Activated CD8-positive, alpha-beta memory T cell treated with anti-CD3 and anti-CD28 coated beads for 36 hours (primary cell): ENCODE data around the gene TRIM24. TPM values are rescaled to one million over a fixed set of nuclear protein-coding genes. Genes with fewer than 3 reads are reported as not detected.

ENCODE experiments used
- CTCF ChIA-PET: fragments of 350-600 bp; sonication (Branson Sonifier 250); formaldehyde crosslinking; loops from one replicate; lab custom pipeline; 2021; ENCODE audit warnings: antibody characterized with exemption; lab: Charles Lee
- POLR2A ChIA-PET: fragments of 350-600 bp; sonication (Branson Sonifier 250); formaldehyde crosslinking; loops from one replicate; lab custom pipeline; 2021; ENCODE audit warnings: antibody characterized with exemption; lab: Charles Lee
- total RNA-seq, 2 experiments: library from RNA; stranded (reverse); gene quantifications; one replicate each; pipeline ENCODE4 v1.2.3, GENCODE V29; 2021

The TRIM24 gene
- total RNA-seq, 2 experiments from 2014 or later, result 15.6 to 16.0 TPM

DNA sequence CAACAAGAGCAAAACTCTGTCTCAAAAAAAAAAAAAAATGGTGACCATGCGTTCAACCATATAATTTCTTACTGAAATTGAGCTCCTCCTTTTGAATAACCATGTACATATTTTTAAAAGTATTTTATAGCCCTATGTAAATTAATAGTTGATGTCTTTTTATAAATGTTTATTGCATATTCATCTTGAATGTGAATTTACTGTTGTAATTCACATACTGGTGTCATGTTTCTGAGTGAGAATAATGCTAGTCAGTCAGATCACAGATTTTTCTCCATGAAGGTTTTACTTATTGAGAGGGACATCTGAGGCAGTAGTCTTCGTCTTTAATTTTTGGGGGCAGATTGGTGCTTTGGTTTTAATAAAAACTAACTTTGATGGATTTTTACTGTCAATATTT is 128.9 kb downstream of the TRIM24 start:
- ChIA-PET POLR2A (no interaction called here), CTCF (no interaction called here)

- ChIA-PET POLR2A (no interaction called here), CTCF (no interaction called here)
Measured at GRCh38 chr7:138590154-138590553, 130.1 kb downstream of the TRIM24 start.

DNA sequence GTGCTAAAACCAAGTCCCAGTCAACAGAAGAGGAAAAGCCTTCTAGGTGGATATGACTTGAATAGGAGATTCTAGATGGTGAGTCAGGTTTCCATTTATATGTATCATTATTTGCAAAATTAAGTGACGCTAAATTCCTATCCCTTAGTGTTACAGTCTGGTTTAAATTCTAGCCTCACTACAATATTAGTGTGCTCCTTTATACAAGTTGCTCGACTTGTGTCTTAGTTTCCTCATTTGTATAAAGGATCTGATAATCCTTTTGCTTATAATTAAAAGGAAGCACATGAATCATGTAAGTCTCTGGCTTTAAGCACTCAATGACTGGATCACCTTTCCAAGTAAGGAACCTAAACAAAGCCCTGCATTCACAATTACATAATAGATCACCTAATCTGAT is 135.4 kb downstream of the TRIM24 start:
- POLR2A ChIA-PET, result no interaction called here
- CTCF ChIA-PET, result no interaction called here

- ChIA-PET CTCF (no interaction called here), POLR2A (no interaction called here)
Measured at GRCh38 chr7:138602451-138602850, 142.4 kb downstream of the TRIM24 start.

DNA sequence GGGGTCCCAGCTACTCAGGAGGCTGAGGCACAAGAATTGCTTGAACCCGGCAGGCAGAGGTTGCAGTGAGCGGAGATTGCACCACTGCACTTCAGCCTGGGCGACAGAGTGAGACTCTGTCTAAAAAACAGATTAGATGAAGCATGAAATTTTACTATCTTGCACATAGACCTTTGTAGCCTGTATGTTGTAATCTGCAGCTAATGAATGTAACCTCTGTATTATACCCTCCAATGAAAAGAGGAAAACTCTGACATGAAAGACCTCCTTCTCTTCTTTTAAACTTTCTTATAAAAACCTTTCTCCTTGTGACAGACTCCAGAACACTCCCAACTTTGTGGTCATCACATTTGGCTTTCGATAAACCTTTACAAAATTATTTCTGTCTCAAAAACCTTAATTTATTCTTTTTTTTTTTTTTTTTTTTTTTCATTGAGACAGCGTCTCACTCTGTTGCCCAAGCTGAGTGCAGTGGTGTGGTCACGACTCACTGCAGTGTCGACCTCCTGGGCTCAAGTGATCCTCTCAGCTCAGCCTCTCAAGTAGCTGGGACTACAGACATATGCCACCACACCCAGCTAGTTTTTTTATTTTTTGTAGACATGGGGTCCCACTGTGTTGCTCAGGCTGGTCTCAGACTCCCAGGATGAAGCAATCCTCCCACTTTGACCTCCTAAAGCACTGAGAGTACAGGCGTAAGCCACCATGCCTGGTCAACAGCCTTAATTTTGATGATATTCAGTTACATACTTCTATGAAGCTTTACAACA is 143.7 kb downstream of the TRIM24 start:
- ChIA-PET CTCF (no interaction called here), POLR2A (no interaction called here)

DNA sequence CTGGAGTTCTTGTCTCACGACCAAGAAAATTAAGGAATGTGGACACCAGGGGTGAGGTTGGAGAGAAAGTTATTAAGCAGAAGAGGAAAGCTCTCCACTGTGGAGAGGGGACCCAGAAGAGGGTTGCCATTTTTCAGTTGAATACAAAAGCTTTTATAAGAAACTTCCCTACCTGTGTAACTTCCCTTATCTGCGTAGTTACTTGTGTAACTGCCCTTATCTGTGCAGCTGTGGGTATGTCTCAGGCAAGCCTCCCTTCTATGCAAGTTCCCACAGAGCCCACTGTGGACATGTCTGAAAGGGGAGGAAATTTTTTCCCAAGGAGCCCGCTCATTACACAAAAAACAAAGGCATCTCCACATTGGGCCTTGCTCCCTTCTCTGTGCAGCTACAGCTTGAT is 146.2 kb downstream of the TRIM24 start:
- CTCF ChIA-PET, result no interaction called here
- POLR2A ChIA-PET, result no interaction called here

GRCh38 chr7:138607216-138608126 is 147.4 kb downstream of the TRIM24 start:
- POLR2A ChIA-PET, result no interaction called here
- CTCF ChIA-PET, result interaction anchor here (0.6 to 1.7 kb wide), 2 partner anchors 18 to 103 kb away, joined by 4 read pairs; no protein-coding TSS in a partner anchor

DNA sequence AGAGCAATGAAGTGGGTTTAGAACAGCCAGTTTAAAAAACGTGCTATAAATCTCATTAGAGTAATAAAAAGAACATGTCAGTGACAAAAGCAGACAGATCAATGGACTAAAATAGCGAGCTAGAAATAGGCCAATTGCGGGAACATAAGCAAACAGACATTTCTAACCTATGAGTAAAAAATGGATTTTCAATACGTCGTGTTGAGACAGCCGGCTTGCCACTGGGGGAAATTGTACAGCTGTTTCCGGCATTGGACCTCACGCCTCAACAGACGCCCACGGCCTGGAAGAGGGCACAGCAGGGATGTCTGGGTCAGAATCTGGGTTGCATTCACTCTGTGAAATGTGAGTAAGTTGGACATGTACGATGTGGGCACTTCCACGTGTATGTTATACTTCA is 148.2 kb downstream of the TRIM24 start:
- CTCF ChIA-PET, result interaction anchor here (0.6 to 1.7 kb wide), 2 partner anchors 17 to 104 kb away, joined by 4 read pairs; no protein-coding TSS in a partner anchor
- POLR2A ChIA-PET, result no interaction called here

- POLR2A ChIA-PET, result no interaction called here
- CTCF ChIA-PET, result no interaction called here
Measured at GRCh38 chr7:138610671-138611170, 150.7 kb downstream of the TRIM24 start.

GRCh38 chr7:138613630-138614029 is 153.6 kb downstream of the TRIM24 start:
- POLR2A ChIA-PET, result no interaction called here
- CTCF ChIA-PET, result no interaction called here

DNA sequence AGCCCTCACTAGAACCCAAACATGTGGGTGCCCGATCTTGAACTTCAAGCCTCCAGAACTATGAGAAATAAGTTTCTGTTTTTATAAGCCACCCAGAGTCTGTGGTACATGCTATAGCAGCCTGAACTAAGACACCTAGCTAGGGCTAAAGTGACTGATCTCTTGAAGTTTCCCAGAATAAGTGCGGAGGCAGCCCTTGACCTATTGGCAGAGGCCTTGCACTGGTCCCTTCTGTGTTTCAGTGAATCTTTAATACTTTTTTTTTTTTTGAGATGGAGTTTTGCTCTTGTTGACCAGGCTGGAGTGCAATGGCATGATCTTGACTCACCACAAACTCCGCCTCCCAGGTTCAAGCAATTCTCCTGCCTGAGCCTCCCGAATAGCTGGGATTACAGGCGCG is 156.0 kb downstream of the TRIM24 start:
- POLR2A ChIA-PET, result no interaction called here
- CTCF ChIA-PET, result no interaction called here

- CTCF ChIA-PET, result no interaction called here
- POLR2A ChIA-PET, result no interaction called here
Measured at GRCh38 chr7:138618506-138618905, 158.4 kb downstream of the TRIM24 start.

GRCh38 chr7:138618933-138619332 is 158.9 kb downstream of the TRIM24 start:
- ChIA-PET CTCF (no interaction called here), POLR2A (no interaction called here)

DNA sequence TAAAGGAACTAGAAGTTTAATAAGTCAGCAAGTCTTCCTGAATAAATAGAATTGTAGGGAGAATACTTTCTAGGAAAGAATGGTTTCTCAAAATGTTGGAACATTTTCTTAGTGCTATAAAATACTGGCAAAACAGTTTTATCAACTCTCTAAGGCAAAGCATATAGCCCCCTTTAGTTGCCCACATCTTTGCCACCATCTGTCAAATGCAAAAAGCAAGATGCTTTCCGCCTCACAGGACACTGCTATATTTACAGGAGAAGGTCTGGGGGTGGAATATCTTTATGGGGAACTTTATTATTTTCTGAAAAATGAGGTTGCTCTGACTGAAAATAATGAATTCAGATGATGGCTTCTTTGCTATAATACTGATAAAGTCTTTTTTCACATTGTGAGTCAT is 162.8 kb downstream of the TRIM24 start:
- CTCF ChIA-PET, result no interaction called here

GRCh38 chr7:138625084-138625848 is 165.2 kb downstream of the TRIM24 start:
- POLR2A ChIA-PET, result interaction anchor here (0.5 kb wide), 1 partner anchor 453 kb away, joined by 3 read pairs; no protein-coding TSS in a partner anchor

More for the DNA sequence above, 162.8 kb downstream of the TRIM24 start:
- POLR2A ChIA-PET, result no interaction called here

DNA sequence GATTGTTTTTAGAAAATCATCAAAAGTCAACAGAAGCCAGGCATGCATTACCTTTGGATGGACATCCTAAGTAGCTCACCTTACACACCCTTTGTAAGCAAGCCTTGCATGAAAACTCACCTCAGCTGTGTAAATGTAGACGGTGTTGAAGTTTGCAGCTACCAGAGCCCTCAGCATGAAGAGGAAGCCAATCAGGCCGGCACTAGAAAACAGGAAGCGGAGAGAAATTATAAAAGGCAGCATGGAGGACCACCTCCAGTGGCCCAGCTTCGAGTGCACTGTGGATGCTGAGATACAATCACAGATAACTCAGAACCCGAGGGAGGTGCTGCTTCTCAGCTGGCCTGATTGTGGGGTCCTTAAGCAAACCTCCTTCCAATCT is 165.8 kb downstream of the TRIM24 start:
- ChIA-PET POLR2A (interaction anchor here (0.5 kb wide), 1 partner anchor 453 kb away, joined by 3 read pairs; no protein-coding TSS in a partner anchor), CTCF (interaction anchor here (1.3 kb wide), 1 partner anchor 17 kb away, joined by 4 read pairs; no protein-coding TSS in a partner anchor)

More at GRCh38 chr7:138625084-138625848, 165.2 kb downstream of the TRIM24 start:
- CTCF ChIA-PET, result interaction anchor here (1.1 to 1.3 kb wide), 2 partner anchors 17 to 261 kb away, joined by 3 to 4 read pairs; no protein-coding TSS in a partner anchor

DNA sequence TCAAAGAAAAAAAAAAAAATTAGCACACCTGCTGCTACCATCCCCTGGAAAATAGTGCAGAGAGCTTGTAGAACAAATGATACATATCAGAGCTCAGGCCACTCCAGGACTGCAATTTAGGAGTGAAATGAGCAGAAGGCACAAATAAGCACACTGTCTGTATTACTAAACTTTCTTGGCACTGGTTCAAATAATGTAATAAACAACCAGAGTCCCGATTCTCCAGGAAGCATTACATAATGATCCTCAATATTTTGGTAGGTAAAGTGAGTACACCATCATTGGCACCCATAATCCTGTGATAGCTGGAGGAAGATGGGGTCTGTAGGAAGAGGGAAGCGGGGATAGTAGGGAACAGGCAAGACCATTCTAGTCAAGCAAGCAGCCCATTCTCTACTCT is 166.8 kb downstream of the TRIM24 start:
- POLR2A ChIA-PET, result no interaction called here
- CTCF ChIA-PET, result no interaction called here

- CTCF ChIA-PET, result no interaction called here
- POLR2A ChIA-PET, result no interaction called here
Measured at GRCh38 chr7:138627361-138627760, 167.3 kb downstream of the TRIM24 start.

DNA sequence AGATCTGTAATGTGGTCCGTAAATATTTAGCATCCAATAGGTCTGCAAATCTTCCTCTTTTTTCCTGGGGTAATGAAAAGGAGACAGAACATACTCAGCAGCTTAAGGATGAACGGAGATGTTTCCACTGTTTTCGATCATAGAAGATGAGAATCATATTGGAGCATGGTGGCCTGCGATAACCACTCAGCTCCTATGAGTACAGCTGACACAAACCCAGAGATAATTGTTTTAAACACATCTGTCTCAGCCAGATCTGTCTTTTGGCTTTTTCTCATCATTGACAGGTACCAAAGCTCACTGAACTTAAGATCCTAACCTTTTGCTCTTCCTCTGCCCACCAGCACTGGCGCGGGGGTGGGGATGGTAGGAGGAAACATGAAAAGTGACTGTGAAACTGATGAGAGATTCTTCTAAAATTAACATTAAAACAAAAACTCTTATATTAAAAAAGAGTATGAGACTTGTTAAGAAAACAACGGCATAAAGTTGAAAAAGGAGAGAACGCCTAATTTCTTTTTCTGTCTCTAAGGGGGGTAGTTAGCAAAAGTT is 170.1 kb downstream of the TRIM24 start:
- ChIA-PET POLR2A (no interaction called here), CTCF (no interaction called here)
